ENCODE data around the gene PABPN1L. TPM values are rescaled to one million over a fixed set of nuclear protein-coding genes. Genes with fewer than 3 reads are reported as not detected.

The PABPN1L gene
- total RNA-seq, 4 donors from 2014 or later, result not detected

- 94% methylated on average over 14 of the region's 19 CpGs for WGBS
- intact Hi-C loops (cut with DNase I), result no loop called here
- H3K4me3 ChIP-seq, result no peak overlapping the region
- no peaks in the 10 kb centered on the region for H3K27me3 ChIP-seq
- no peaks in the 10 kb centered on the region for H3K9me3 ChIP-seq
- no peak for DNase-seq (ENCODE audit: extremely low spot score)
- no peak overlapping the region for H3K27ac ChIP-seq (replicated peaks in 1 of 4)
- H3K4me1 ChIP-seq, result peaks cover 11 to 31% (median 29%) of the 10 kb centered on the region in 4 donors
- peaks cover 7 to 47% (median 31%) of the 10 kb centered on the region in 4 donors for H3K36me3 ChIP-seq
- no peak for TF ChIP-seq CTCF (IDR thresholded peaks at IDR 0.05)
- TF ChIP-seq POLR2A (IDR thresholded peaks at IDR 0.05; ENCODE audit: low read depth), result no peak
- no peak for TF ChIP-seq POLR2AphosphoS5 (IDR thresholded peaks at IDR 0.05)
- TF ChIP-seq EP300 (IDR thresholded peaks at IDR 0.05), result no peak
Measured at GRCh38 chr16:88851616-88852015, 14.8 kb downstream of the PABPN1L start.

GRCh38 chr16:88850531-88851199, 15.8 kb downstream of the PABPN1L start:
- Histone ChIP-seq H3K36me3 (peaks cover 7 to 47% (median 31%) of the 10 kb centered on the region in 4 donors), H3K4me1 (peaks cover 4 to 23% (median 22%) of the 10 kb centered on the region in 4 donors), H3K4me3 (no peak overlapping the region), H3K9me3 (no peaks in the 10 kb centered on the region), H3K27me3 (no peaks in the 10 kb centered on the region), H3K27ac (replicated peaks in 1 of 4) (no peak overlapping the region)
- 91% methylated on average over 30 of the region's 33 CpGs for WGBS
- no peak for DNase-seq (ENCODE audit: extremely low spot score)
- intact Hi-C loops (cut with DNase I), result no loop called here
- no peak for TF ChIP-seq POLR2AphosphoS5 (IDR thresholded peaks at IDR 0.05)
- no peak for TF ChIP-seq EP300 (IDR thresholded peaks at IDR 0.05)
- TF ChIP-seq CTCF (IDR thresholded peaks at IDR 0.05), result no peak
- TF ChIP-seq POLR2A (IDR thresholded peaks at IDR 0.05; ENCODE audit: low read depth), result no peak

- 84% methylated on average over 20 of the region's 21 CpGs for WGBS
- no peak overlapping the region for H3K27ac ChIP-seq (replicated peaks in 1 of 4)
Measured at GRCh38 chr16:88848557-88848956, 17.9 kb downstream of the PABPN1L start.

GRCh38 chr16:88847654-88848053, 18.8 kb downstream of the PABPN1L start:
- 95% methylated on average over 17 of the region's 18 CpGs for WGBS
- DNase-seq (ENCODE audit: extremely low spot score), result no peak
- Histone ChIP-seq H3K27me3 (no peaks in the 10 kb centered on the region), H3K36me3 (peaks cover 7 to 49% (median 33%) of the 10 kb centered on the region in 4 donors), H3K4me3 (no peak overlapping the region), H3K9me3 (no peaks in the 10 kb centered on the region), H3K4me1 (no peaks in the 10 kb centered on the region), H3K27ac (replicated peaks in 1 of 4) (no peak overlapping the region)
- intact Hi-C loops (cut with DNase I), result no loop called here
- no peak for TF ChIP-seq CTCF (IDR thresholded peaks at IDR 0.05)
- TF ChIP-seq EP300 (IDR thresholded peaks at IDR 0.05), result no peak
- TF ChIP-seq POLR2A (IDR thresholded peaks at IDR 0.05; ENCODE audit: low read depth), result no peak
- TF ChIP-seq POLR2AphosphoS5 (IDR thresholded peaks at IDR 0.05), result no peak

More at GRCh38 chr16:88848557-88848956, 17.9 kb downstream of the PABPN1L start:
- Histone ChIP-seq H3K36me3 (peaks cover 7 to 45% (median 28%) of the 10 kb centered on the region in 4 donors), H3K9me3 (no peaks in the 10 kb centered on the region), H3K4me1 (peaks cover 0 to 4% (median 2%) of the 10 kb centered on the region in 4 donors), H3K4me3 (no peak overlapping the region), H3K27me3 (no peaks in the 10 kb centered on the region)
- intact Hi-C loops (cut with DNase I), result no loop called here
- DNase-seq (ENCODE audit: extremely low spot score), result no peak
- TF ChIP-seq POLR2A (IDR thresholded peaks at IDR 0.05; ENCODE audit: low read depth), result no peak
- no peak for TF ChIP-seq CTCF (IDR thresholded peaks at IDR 0.05)
- no peak for TF ChIP-seq EP300 (IDR thresholded peaks at IDR 0.05)
- TF ChIP-seq POLR2AphosphoS5 (IDR thresholded peaks at IDR 0.05), result no peak

Data from esophagus muscularis mucosa (tissue), 4 donors.